Heart left ventricle (tissue), 16 donors: Measurements from ENCODE around the gene GRAP. TPM values are rescaled to one million over a fixed set of nuclear protein-coding genes. Genes with fewer than 3 reads are reported as not detected.

Experiments used
- ATAC-seq, 4 donors: fragments of 200-7000 bp; cut with Tn5 transposase; one replicate each; pipeline ENCODE4 v1.9.1; 2020 to 2022; ENCODE audit warnings: moderate library complexity in 4 of 4, mild to moderate bottlenecking in 3 of 4, moderate number of reproducible peaks in 1 of 4
- DNase-seq, 5 donors: peaks; one replicate each; pipeline ENCODE4 v3.0.0-alpha.2; 2020
- H3K27ac ChIP-seq, 12 donors: fragments of 200-600 bp; sonication (generic) in 4 of 12; one replicate each; pipeline versions ENCODE4 v1.5.0 to v1.8.0; 2016 to 2022; ENCODE audit warnings: mild to moderate bottlenecking in 2 of 12
- H3K27me3 ChIP-seq, 9 donors: fragments of 200-600 bp; sonication (generic) in 2 of 9; one replicate each; pipeline versions ENCODE4 v1.5.1 to v1.8.0; 2016 to 2022; ENCODE audit warnings: mild to moderate bottlenecking in 3 of 9
- H3K36me3 ChIP-seq, 9 donors: fragments of 200-600 bp; sonication (generic) in 2 of 9; one replicate each; pipeline versions ENCODE4 v1.5.0 to v1.8.0; 2018 to 2022; ENCODE audit warnings: mild to moderate bottlenecking in 2 of 9
- H3K4me1 ChIP-seq, 12 donors: fragments of 200-600 bp; sonication (generic) in 4 of 12; one replicate each; pipeline versions ENCODE4 v1.5.0 to v1.8.0; 2016 to 2022; ENCODE audit warnings: mild to moderate bottlenecking in 3 of 12
- H3K4me3 ChIP-seq, 12 donors: fragments of 200-600 bp; sonication (generic) in 4 of 12; one replicate each; pipeline versions ENCODE4 v1.5.0 to v1.8.0; 2017 to 2022; ENCODE audit warnings: mild to moderate bottlenecking in 9 of 12, moderate library complexity in 4 of 12
- H3K9me3 ChIP-seq, 12 donors: fragments of 200-600 bp; sonication (generic) in 4 of 12; one replicate each; pipeline versions ENCODE4 v1.5.0 to v1.8.0; 2016 to 2022; ENCODE audit warnings: mild to moderate bottlenecking in 1 of 12
- CTCF ChIP-seq, 12 donors: fragments of 200-600 bp; sonication (generic) in 4 of 12; IDR thresholded peaks; one replicate each; pipeline versions ENCODE4 v1.5.0 to v1.8.0; 2018 to 2022; ENCODE audit warnings: antibody characterized with exemption in 12 of 12, mild to moderate bottlenecking in 5 of 12
- POLR2A ChIP-seq, 2 donors: fragments of 450-650 bp; IDR thresholded peaks; one replicate each; pipeline ENCODE4 v1.6.1; 2017; ENCODE audit warnings: antibody characterized with exemption in 2 of 2, mild to moderate bottlenecking in 2 of 2, moderate library complexity in 2 of 2
- WGBS, 4 donors: extraction: QIAGEN DNeasy Blood & Tissue Kit in 2 of 4; methylation state at CpG; one replicate each; pipeline versions ENCODE4 v1.1.5 to v1.1.7; 2013 to 2018; 5-methylcytosine and 5-hydroxymethylcytosine counted together
- intact Hi-C, 10 donors: fragments of 100-400 bp; cut with DNase I; formaldehyde crosslinking; loops; one replicate each; pipeline versions ENCODE4 v1.11.1 to v1.14.2; 2022
- polyA plus RNA-seq, 2 donors: library from polyadenylated mRNA; stranded (reverse); fragments of 200-250 nt; gene quantifications; one replicate each; pipeline ENCODE4 v1.2.3, GENCODE V29; 2013
- total RNA-seq, 9 donors: library from RNA; depleted of rRNA in 2 of 9; stranded (reverse); fragments of >200 nt in 2 of 9; fragmentation: NEBNext Ultra II Directional in 3 of 9; extraction: Animal tissue kit (Norgen Biotek cat#: 25700) in 3 of 9; gene quantifications; one replicate each; pipeline versions ENCODE4 v1.1.0 to v1.2.4, GENCODE V29; 2016 to 2023
- donor health status: ischemic (EF 13 %, LVEDD 7.1; RV severe dilation, severe dysfunction).
- donor health status: healthy with polysubstance abuse.
- donor health status: DM: no; HTN: yes; CAD: no.
- donor health status: DM: no; HTN: no; CAD: no.
- donor health status: ischemic (EF 25% LVEDD 6.9; RV normal size, moderate dysfunction).
- donor health status: ischemic (EF 25% LVEDD 5.7; RV mildly dilated, moderate dysfunction).
- donor health status: healthy.
- donor health status: DM: yes; HTN: yes; CAD: no.
- donor health status: ischemic (EF 35%, LVEDD 5.7; RV mildly dilated, moderate dysfunction).
- donor health status: nonischemic (EF 11% LVEDD 7.7; RV severe dilation, severe dysfunction).
- donor health status: DM: yes; HTN: yes; CAD: no.
- donor health status: PGD.
- donor health status: ischemic (EF 29% LVEDD 5.4; RV normal size, mild dysfunction).
- donor health status: nonischemic (EF 23%, LVEDD 6.1; RV moderate dilation, normal function).

GRAP gene
- total and polyA plus RNA-seq, 11 donors: 1.1 to 6.3 (median 2.1) TPM

DNA sequence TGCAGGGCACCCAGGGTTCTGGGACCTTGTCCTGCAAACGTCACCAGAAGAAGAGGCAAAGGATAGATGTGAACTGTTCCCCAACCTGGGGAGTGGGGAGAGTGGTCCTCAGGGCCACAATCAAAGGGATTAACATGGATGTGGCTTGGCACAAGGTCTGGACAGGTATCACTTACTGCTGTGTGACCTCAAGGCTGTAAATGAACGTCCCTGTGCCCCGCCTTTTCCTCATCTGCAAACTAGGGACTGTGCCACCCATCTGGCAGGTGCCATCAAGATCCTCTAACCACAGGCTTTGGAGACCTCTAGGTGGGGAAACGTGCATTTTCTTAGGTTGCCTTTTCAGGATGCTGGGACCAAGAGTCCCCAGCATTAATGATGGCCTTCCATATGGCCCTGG is 69.7 kb downstream of the GRAP start:
- no peaks in the 10 kb centered on the region for H3K27me3 ChIP-seq
- H3K27ac ChIP-seq: no peak overlapping the region
- 81 to 94% (median 90%) methylated on average over 4 of the region's 4 CpGs for WGBS, 4 donors
- TF ChIP-seq POLR2A (IDR thresholded peaks at IDR 0.05) (no peak), CTCF (IDR thresholded peaks at IDR 0.05) (no peak)
- no peaks in the 10 kb centered on the region for H3K9me3 ChIP-seq
- H3K4me1 ChIP-seq: no peaks in the 10 kb centered on the region
- intact Hi-C loops: no loop called here
- H3K4me3 ChIP-seq: no peak overlapping the region
- DNase-seq (no peak), ATAC-seq (no peak)
- H3K36me3 ChIP-seq: no peaks in the 10 kb centered on the region

GRCh38 chr17:18976201-18976600 is 70.6 kb downstream of the GRAP start:
- Histone ChIP-seq H3K4me1 (no peaks in the 10 kb centered on the region), H3K27ac (no peak overlapping the region), H3K36me3 (no peaks in the 10 kb centered on the region), H3K4me3 (no peak overlapping the region), H3K9me3 (no peaks in the 10 kb centered on the region), H3K27me3 (no peaks in the 10 kb centered on the region)
- TF ChIP-seq CTCF (IDR thresholded peaks at IDR 0.05): no peak
- TF ChIP-seq POLR2A (IDR thresholded peaks at IDR 0.05): no peak
- WGBS, 4 donors: 80 to 92% (median 83%) methylated on average over 4 of the region's 4 CpGs
- intact Hi-C loops: no loop called here
- ATAC-seq: no peak
- DNase-seq: no peak

DNA sequence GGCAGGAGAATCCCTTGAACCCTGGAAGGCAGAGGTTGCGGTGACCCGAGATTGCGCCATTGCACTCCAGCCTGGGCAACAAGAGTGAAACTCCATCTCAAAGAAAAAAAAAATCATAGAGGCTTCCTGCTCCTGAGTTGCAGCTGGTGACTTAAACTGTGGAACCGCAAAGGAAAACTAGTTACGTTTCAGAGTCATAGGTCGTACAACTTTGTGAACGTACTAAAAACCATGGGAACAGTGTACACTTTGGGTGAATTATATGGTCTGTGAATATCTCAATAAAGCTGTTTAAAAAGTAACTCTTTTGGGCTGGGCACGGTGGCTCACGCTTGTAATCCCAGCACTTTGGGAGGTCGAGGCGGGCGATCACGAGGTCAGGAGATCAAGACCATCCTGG is 71.2 kb downstream of the GRAP start:
- H3K36me3 ChIP-seq: no peaks in the 10 kb centered on the region
- ATAC-seq: no peak
- no peak overlapping the region for H3K27ac ChIP-seq
- no peaks in the 10 kb centered on the region for H3K9me3 ChIP-seq
- H3K27me3 ChIP-seq: no peaks in the 10 kb centered on the region
- H3K4me3 ChIP-seq: no peak overlapping the region
- no peaks in the 10 kb centered on the region for H3K4me1 ChIP-seq
- DNase-seq: no peak
- 91 to 95% (median 93%) methylated on average over 13 of the region's 13 CpGs for WGBS, 4 donors
- intact Hi-C loops: no loop called here
- TF ChIP-seq CTCF (IDR thresholded peaks at IDR 0.05) (no peak), POLR2A (IDR thresholded peaks at IDR 0.05) (no peak)

- H3K4me3 ChIP-seq: no peak overlapping the region
- ATAC-seq (no peak), DNase-seq (no peak)
- intact Hi-C loops: no loop called here
- 85 to 90% (median 89%) methylated on average over 5 to 10 of the region's 10 CpGs for WGBS, 4 donors
- no peak for TF ChIP-seq CTCF (IDR thresholded peaks at IDR 0.05)
- no peak for TF ChIP-seq POLR2A (IDR thresholded peaks at IDR 0.05)
- H3K36me3 ChIP-seq: no peaks in the 10 kb centered on the region
- H3K27ac ChIP-seq: no peak overlapping the region
- H3K4me1 ChIP-seq: no peaks in the 10 kb centered on the region
- H3K9me3 ChIP-seq: no peaks in the 10 kb centered on the region
- H3K27me3 ChIP-seq: no peaks in the 10 kb centered on the region
Observed at GRCh38 chr17:18974407-18975149, 72.2 kb downstream of the GRAP start.
